Measurements from ENCODE around the gene MAGEB17.
"Not testable (repeated sequence)": the region's sequence is repeated elsewhere in the genome, so short reads cannot be mapped to it uniquely, and the experiment has no call there.

MAGEB17 gene, protein sequence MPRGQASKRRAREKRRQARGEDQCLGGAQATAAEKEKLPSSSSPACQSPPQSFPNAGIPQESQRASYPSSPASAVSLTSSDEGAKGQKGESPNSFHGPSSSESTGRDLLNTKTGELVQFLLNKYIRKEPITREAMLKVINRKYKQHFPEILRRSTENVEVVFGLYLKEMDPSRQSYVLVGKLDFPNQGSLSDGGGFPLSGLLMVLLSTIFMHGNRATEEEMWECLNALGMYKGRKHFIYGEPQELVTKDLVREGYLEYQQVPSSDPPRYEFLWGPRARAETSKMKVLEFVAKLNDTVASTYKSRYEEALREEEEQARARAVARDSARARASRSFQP

DNA sequence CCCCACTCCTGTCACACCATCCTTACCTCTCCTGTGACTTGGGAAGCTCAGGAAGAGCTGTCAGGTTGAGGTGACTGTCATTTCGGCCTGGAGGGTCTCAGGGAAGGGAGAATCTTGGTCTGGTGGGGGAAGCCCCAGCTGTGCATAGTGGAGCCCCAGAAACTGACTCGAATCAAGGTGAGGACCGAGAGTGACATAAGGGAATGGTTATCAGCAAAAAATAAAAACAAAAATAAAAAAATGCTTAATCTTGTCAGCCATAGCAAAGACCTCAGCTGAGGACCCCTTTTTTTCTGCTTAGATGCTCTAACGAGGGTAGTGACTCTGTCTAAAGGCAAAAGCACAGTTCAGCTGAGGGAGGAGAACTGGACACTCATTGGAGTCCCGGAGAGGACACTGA lies at the start of gene MAGEB17:
Gene MAGEB17 (plus strand): TSS at position 301 of the 400 bp plus-strand sequence. CDS start 2,902 bp downstream, outside the sequence.
- no peak for DNase-seq

DNA sequence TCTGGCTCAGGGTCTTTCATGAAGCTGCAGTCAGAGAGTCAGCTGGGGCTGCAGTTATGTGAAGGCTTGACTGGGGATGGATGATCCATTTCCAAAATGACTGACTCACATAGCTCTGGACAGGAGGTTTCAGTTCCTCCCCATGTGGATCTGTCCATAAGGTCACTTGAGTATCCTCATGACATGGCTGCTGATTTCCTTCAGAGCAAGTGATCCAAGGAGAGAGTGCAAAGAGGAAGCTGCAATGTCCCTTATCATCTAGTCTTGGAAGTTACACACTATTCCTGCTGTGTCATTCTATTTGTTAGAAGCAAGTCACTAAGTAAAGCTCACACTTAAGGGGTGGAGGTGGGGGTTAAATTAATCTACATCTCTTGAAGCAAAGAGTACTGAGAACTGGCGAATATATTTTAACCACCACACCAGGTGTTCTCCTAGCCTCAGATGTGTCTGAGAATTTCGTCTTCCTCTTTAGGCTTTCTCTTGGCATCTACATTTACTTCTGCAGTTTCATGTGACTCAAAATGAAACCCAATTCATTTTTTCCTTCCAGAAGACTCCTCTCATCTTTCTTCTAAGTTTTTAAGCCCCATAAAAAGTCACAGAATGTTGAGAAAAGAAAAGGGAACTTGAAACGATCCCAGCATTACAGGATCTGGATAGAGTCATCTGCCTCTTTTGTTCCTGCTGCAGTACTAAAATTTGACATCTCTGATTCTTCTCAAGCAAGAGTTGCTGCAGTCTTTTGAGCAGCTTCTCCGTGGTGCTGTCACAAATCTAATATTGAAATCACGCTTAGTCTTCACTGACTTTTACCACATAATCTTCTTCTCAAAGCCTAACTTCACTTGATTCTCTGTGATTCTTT lies 47.7 kb upstream of the MAGEB17 start:
- no peak for DNase-seq

DNA sequence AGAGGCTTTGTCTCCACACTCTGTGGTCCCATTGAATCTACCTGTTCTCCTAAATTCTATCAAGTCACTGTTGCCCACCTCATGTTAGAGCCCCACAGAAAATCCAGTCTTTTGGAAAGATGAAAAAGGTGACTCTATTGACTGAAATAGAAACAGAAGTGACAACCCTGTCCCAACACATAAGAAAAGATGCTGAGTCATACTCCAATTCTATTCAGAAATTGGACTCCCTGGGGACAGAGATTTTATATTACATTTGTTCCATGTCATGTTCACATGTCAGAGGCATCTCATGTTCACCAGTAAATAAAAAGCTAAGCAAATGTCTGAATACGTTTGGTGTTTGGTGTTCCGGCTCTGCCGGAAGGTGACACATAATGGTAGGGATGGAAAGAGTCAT lies 46.9 kb upstream of the MAGEB17 start:
- DNase-seq: no peak

DNA sequence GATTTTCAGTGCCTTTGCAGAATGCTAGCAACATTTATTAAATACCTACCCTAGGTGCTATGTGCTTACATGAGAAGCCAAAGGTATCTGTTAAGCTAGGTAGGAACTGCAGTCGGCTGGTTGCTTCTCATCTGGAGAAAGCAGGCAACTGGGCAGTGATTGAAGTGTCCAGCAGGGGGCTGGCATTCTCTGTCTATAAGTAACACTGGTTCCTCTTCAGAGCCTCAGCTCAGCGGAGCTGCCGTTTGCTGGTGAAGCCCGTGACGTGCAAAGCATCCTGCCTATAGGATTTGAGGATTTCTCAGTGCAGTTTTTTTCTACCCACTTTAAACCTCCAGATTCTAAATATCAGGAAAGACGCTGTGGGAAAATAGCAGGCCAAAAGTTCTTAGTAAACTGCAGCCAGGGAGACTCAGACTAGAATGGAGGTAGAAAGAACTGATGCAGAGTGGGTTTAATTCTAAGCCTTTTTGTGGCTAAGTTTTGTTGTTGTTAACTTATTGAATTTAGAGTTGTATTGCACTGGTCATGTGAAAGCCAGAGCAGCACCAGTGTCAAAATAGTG lies 44.0 kb upstream of the MAGEB17 start, which contains the start of gene GRPR:
Gene GRPR (plus strand): TSS at position 344 of the 565 bp plus-strand sequence. CDS start 389 bp downstream, outside the sequence.
- DNase-seq: peak; percentile 54 to 65

DNA sequence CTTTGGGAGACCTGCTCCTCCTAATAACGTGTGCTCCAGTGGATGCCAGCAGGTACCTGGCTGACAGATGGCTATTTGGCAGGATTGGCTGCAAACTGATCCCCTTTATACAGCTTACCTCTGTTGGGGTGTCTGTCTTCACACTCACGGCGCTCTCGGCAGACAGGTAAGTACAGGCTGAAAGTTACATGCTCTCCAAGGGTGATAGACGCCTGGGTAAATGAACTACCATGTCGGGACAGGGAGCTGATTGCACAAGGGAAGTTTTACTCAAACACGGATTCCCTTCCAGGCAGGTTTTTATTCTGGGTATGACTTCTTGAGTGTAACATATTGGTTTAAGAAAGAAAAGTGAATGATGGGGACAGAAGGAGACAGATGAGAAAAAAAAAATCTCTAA lies 43.1 kb upstream of the MAGEB17 start:
- DNase-seq: no peak

DNA sequence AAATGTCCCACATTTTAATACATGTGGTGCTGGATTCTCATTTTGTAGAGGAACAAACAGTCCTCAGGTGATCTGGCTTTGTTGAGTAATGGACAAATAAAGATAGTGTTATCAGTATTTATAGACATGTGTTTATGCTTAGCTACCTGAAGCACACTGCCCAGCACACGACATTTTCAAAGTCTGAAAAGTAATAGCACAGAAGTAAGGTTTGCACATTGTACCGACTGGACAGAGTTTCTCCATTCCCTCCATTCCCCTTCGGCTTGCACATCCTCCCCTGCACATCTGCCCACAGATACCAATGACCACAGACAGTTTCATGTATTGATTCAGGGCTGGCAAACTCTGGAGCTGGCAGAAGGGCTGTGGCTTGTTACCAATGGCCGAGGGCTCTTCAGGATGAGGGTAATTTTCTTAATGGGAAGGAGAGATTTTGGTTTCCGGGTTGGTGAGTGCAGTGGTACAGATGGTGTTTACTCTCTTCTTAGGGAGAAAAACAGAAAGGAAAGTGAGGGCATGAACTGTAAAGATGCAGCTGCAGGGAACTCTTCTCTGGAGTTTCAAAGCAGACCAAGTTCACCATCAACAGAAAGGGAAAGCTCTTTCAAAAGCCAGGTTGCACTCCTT lies 41.6 kb upstream of the MAGEB17 start:
- no peak for DNase-seq

DNA sequence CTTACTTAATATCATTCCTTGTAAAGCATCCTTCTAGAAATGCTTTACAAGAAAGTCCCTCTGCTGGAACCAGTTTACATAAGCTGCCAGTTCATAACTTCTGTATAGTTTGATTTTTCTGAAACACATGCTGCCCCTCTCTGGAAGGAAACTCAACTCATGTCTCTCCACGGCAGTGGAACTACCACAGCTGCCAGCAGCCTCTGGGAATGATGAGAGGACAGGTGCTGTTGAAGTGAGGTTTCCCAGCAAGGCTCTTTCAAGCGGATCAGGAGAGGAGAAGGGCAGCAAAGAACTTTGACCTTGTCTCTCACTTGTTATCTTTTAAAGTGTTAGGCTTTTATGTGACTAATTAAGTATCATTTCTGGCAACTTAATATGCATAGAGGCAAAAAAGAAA lies 36.6 kb upstream of the MAGEB17 start:
- no peak for DNase-seq

DNA sequence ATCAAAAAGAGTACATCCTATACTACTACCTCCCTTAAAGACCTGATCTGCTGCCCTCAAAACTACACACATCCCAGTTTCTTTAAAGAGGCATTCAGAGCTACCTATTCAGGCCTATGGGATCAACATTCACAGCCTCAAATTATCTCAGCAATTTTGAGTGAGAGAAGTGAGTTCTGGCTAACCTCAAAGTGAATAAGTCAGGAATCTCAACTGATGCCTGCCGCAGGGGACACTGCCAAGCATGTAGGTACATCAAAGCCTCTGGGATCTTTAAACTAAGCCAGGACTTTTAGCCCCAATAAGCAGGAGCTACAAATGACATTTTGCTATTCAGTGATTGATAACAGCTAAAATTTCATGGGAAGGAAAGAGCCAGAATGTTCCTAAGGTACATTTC lies 32.3 kb upstream of the MAGEB17 start:
- no peak for DNase-seq

DNA sequence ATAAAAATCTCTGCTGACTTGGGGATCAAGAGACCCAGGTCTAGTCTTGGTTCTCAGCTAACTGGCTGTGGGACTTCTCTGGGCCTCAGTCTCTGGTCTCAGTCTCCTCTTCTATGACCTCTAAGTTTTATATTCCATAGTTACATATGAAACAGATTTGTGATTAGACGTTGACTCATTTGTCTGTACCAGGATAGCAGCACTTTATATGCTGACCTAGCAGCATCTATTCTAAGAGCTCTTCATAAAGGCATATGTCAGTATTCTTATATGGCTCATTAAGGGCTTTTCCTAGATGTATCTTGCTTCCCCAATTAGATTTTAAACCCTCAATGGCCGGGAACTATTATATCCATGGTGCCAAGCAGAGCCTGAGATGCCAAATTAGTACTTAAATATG lies 31.2 kb upstream of the MAGEB17 start:
- no peak for DNase-seq

DNA sequence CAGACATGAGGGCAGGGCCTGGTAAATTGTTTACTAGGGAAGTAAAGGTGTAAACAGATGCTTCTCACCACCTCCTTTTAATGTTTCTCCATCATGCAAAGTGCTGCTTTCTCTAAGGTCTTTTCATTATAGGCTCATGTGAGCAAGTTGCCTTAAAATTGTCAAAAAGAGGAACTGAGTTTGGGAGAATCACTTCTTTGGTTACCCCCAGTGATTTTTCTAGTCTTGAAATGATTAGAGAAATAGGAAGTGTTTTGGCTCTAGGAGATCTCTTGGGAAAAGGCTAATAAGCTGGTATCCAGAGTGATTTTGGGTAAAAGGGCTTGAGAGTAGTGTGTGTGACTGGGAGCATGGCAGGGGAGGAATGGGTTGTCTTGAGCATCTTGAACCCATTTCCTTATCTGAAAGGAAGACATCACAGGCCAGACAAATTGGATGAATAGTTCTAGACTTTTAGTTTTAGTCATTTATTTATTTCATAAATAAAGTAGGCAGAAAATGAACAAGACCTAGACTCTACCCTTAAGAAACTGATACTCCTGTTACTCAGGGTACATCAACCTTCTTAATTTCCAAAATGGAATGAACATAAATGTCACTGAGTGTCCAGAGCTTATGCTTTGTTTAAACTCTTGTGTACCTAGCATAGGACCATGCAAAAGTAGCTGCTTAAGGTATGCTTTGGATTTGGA lies 29.7 kb upstream of the MAGEB17 start:
- no peak for DNase-seq

DNA sequence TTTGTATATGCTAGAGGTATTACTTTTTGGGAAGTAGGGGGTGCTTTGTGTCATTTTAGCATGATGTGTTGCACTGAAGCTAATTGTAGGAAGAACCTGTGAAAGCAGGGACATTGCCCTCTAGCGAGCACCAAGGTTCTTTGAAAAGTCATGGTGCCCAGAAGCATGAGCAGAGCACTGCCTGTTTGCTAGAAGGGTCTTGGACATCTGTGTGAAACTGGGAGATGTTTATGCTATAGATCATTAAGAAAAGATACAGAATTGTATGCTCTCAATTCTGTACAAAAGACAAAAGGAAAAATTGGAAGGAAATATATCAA lies 29.2 kb upstream of the MAGEB17 start:
- DNase-seq: no peak

DNA sequence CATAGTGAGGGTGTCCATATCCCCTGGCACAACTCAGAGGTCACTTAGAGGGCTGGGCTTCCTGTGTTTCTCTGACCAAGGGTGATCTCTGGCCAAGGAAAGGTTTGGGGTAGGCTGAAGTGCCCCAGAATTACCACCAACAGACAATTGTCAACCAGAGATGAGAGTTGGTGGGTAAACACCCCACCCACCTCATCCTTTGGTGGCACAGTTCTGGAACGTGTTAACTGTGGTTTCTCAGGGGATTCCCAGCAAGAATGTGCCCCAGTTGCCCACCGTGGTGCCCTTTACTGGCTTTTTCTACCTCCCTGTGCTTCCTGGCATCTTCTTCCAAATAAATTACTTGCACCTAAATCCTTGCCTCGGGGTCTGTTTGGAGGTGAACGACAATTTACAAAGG lies 26.8 kb upstream of the MAGEB17 start:
- no peak for DNase-seq

DNA sequence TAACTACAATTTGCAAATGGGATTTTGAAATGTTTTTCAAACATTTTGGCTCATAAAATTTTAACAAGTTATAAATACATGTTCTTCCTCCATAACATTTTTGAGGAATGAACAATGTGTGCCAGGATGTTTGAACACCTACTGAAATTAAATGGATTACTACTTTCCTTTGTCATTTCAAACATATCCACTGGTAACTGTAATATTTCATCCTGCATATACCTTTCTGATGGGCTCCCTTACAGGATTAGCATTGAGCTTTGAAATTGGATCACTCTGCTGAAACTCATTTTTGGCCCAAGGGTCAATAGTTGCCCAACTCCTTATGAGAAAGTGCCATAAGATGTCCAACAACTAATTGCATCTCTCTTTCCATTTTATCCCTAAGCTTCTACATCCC lies 26.3 kb upstream of the MAGEB17 start:
- DNase-seq: no peak

DNA sequence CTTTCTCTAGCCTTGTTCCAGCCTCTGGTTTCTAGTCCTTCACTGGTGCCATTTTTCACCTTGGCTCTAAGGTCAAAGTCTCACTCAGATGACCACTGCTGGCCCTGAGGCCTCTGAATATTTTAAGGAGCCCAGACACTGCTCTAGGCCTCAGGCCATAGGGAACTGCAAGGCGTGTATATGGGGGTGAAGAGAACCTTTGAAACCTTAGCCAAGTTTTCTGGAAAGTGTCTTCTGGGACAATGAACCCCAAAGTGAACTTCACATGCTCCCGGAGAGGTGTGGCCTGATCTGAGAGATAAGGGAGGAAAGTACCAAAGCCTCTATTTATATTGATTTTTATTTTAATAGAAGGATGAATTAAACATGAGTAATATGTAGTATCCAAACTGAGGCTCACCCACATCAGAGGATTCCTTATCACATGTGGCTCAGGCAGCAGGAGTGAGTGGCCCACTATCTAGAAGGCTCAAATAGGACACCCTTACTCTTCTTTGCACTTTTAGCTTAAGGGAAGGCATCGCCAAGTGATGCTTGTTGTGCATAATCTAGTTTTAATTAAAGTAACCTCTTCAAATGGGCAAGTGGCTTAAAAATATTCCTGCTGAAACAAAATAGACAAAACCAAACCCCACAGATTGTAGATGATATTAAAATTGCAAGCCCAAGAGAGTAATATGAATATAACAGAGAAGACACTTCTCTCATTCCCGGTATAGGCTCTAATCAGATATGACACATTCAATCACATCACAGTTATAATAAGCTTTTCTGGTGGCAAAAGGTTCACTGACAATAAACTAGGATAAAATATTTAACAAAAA lies 25.6 kb upstream of the MAGEB17 start:
- DNase-seq: no peak

DNA sequence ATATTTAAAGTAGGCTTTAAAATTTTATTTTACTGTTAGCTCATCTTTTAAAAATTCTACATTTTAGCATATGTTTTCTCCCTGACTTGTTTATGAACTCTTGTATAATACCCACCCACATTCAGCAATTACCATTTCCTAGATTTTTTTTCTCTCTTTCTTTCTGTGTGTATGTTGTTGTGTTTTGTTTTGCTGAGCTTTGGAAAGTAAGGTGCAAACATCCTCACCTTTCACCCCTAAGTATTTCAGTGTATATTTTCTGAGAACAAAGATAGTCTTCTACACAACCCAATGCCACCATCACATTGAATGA lies 25.1 kb upstream of the MAGEB17 start:
- no peak for DNase-seq

DNA sequence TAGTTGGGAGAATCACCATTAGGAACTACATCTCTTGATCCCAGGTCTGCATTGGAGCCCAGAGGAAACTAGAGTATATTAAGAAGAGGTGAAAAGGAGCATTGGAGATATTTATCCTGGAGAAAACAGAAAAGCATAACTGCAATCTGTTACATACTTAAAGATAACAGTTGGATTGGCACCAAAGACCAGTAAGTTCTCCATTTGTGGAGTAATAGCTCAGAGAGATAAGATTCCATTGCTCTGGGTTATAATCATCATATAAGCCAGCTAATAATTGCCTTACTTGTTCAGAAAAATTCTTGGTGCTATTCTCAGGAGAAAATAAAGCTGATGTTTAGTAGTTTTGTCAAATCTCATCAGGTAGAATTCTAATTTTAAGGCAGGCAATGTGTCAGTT lies 23.3 kb upstream of the MAGEB17 start:
- DNase-seq: no peak

DNA sequence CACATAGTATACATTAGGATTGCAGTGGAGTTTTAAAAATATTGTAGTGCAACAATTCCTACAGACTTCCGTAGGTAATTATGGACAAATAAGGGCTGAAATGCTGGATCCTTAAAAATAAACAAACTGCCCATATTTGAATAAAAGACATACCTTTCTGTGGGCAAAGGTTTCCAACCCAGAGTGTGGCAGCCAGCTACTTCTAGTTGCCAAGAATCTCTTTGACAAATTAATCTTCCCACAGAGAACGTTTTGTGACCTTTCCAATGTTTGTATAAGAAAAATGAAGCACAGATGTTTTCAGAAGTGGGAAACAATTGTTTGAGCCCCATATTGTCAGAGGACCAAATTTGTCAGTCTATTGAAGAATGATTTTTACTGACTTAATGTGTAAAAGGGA lies 22.9 kb upstream of the MAGEB17 start:
- DNase-seq: no peak

DNA sequence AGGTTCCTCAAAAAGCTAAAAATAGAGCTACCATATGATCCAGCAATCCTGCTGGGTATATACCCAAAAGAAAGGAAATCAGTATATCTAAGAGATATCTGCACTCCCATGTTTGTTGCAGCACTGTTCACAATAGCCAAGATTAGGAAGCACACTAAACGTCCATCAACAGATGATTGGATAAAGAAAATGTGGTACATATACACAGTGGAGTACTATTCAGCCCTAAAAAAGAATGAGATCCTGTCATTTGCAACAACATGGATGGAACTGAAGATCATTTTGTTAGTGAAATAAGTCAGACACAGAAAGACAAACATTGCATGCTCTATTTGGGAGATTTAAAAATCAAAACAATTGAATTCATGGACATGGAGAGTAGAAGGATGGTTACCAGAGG lies 22.2 kb upstream of the MAGEB17 start:
- not testable (repeated sequence) for DNase-seq

DNA sequence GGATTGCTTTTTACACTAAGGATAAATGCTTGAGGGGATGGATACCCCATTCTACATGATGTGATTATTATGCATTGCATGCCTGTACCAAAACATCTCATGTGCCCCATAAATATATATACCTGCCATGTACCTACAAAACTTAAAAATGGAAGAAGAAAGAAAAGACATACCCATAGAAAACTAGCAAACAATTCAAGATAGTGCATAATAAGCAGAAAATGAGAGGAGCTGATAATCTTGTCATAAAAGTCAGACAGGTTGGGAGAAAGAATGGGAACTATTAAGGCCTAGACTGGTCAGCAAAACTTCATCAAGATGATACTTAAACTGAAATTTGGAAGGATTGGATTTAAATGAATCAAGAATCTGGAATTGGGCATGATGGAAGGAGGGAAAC lies 21.6 kb upstream of the MAGEB17 start:
- no peak for DNase-seq

DNA sequence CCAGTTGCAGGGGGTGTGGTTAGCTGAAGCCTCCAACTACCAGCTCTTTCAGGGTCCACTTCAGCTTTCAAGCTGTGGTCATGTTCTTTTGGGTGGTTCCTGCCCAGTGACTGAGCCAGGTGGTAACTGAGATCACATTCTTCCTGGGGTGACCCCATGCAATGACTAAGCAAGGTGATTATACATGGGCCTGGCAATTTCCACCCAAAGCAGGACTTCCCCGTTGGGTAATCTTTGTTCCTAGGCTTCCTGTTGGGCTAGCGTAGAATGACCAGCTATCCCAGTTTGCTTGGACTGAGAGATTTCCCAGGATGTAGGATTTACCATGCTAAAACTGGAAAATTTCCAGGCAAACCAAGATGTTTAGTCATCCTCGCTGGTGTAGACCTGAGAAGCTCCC lies 18.4 kb upstream of the MAGEB17 start:
- no peak for DNase-seq

DNA sequence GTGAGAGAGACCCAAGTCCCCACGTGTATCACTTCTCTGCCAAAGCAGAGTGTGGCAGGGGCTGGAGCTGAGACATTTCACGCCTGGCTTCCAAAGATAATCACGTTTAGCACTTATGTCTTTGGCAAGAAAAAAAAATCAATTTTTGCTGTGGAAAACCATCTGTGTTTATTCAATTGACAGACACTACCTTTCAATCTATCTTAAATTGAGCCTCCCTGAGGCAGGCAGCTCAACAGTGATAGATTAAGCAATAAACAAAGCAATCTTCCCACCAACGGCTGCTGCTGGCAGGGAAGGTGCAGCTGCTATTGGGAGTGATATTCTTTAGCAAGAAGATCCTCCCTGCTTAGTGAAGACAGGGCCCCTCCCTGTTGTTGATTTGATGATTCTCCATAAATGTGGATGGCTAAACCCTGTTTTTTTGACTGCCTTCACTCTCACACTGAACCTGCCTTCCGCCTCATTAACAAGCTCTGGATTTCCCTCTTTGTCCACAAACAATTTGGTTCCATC lies 11.6 kb upstream of the MAGEB17 start:
- DNase-seq: no peak
